Measurements from ENCODE around the gene PAEP. TPM values are rescaled to one million over a fixed set of nuclear protein-coding genes. Genes with fewer than 3 reads are reported as not detected.

Gene PAEP
- total RNA-seq, 1 donor = not detected

DNA sequence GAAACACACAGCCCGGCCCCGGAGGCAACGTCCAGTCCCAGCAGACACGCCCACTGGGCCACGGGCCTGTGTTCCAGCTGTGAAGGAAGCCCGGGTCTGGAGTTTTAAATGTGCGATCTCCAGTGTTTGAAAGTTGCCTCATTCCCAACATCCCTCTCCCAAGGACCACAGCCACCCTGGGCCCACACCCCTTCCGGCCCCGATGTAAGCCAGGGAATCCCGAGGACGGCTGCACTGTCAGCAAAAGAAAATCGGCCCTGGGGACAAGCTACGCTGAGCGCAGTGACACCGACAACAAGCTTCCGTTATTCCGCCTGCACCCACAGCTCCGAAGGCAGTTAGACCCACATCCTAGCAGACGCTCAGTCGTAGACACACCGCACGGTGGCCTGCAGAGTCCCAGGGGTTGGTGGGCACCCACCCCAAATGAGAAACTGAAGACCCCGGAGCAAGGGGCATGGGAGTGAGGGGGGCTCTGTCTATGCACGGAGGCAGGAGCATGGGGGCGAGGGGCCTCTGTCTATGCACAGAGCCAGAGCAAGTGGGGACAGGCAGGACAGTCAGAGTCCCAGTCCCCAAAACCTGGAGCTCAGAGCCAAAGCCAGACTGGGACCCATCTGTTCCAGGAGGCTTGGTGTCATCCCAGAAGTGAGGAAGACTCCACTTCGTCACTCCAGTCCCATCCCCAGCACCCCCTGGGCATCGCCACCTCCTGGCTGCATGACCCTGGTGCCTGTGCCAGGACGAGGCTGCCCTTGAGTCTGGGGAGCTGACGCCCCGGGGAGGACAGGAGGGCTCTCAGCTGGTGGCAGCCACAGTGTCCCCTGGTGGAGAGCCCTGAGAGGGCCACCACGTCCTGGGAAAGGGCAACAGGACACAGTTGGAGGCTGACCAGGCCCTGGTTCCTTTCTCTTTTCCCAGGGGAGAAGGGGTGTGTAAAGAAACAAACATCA lies 54.4 kb downstream of the PAEP start:
- TF ChIP-seq, protein P1, sequence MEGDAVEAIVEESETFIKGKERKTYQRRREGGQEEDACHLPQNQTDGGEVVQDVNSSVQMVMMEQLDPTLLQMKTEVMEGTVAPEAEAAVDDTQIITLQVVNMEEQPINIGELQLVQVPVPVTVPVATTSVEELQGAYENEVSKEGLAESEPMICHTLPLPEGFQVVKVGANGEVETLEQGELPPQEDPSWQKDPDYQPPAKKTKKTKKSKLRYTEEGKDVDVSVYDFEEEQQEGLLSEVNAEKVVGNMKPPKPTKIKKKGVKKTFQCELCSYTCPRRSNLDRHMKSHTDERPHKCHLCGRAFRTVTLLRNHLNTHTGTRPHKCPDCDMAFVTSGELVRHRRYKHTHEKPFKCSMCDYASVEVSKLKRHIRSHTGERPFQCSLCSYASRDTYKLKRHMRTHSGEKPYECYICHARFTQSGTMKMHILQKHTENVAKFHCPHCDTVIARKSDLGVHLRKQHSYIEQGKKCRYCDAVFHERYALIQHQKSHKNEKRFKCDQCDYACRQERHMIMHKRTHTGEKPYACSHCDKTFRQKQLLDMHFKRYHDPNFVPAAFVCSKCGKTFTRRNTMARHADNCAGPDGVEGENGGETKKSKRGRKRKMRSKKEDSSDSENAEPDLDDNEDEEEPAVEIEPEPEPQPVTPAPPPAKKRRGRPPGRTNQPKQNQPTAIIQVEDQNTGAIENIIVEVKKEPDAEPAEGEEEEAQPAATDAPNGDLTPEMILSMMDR (IDR thresholded peaks at IDR 0.05; ENCODE audit: extremely low read depth, low read depth, low read length) = no peak
- Histone ChIP-seq H3K4me1 (ENCODE audit: insufficient read depth, low read length) (no peaks in the 10 kb centered on the region), H3K36me3 (ENCODE audit: insufficient read depth, low read length) (no peaks in the 10 kb centered on the region), H3K4me2 (ENCODE audit: insufficient read depth, low read length) (no peak overlapping the region), H3K27me3 (ENCODE audit: insufficient read depth, low read length) (peaks cover 2% of the 10 kb centered on the region), H4K20me1 (ENCODE audit: insufficient read depth, low read length) (no peaks in the 10 kb centered on the region), H3K79me2 (ENCODE audit: insufficient read depth, low read length) (no peaks in the 10 kb centered on the region), H3K4me3 (ENCODE audit: insufficient read depth, low read length) (no peak overlapping the region), H2AFZ (ENCODE audit: low read length) (no peak overlapping the region), H3K9me3 (ENCODE audit: low read depth, low read length) (no peaks in the 10 kb centered on the region), H3K27ac (ENCODE audit: low read depth, low read length) (no peak overlapping the region)
- peak; percentile 79 for DNase-seq (ENCODE audit: insufficient read length, low spot score, missing footprints)

Other genes starting within 250 kb of the PAEP start
- 9.4 and 10.5 TPM in 2 replicates for gene PPP1R26, start 82.0 kb upstream of the PAEP start, total RNA-seq
- gene MRPS2, start 61.1 kb upstream of the PAEP start, total RNA-seq = 13.0 and 18.3 TPM in 2 replicates
- gene LCN1, start 40.3 kb upstream of the PAEP start, total RNA-seq = not detected in 2 replicates
- gene OBP2A, start 15.6 kb upstream of the PAEP start, total RNA-seq = not detected in 2 replicates
- gene GLT6D1, start 77.8 kb downstream of the PAEP start, total RNA-seq = not detected in 2 replicates
- not detected in 2 replicates for gene LCN9, start 101.6 kb downstream of the PAEP start, total RNA-seq
- not detected in 2 replicates for gene SOHLH1, start 137.7 kb downstream of the PAEP start, total RNA-seq
- gene KCNT1, start 140.4 kb downstream of the PAEP start, total RNA-seq = not detected in 2 replicates

All from osteoblast (primary cell).